Smooth muscle cell (in vitro differentiated cells): ENCODE measurements around the gene SQOR. TPM values are rescaled to one million over a fixed set of nuclear protein-coding genes. Genes with fewer than 3 reads are reported as not detected.

Experiments used
- DNase-seq: peaks from one replicate; lab custom pipeline; 2025; ENCODE audit not compliant: unreplicated experiment; lab: John Stamatoyannopoulos, UW
- H2AFZ ChIP-seq: fragments of 200-600 bp; sonication (generic); 2 replicates; pipeline ENCODE4 v1.6.0; 2016; ENCODE audit warnings: antibody characterized with exemption, low read depth, mild to moderate bottlenecking
- H3F3A ChIP-seq: fragments of 200-600 bp; sonication (generic); 2 replicates; pipeline ENCODE4 v1.6.0; 2017; ENCODE audit warnings: antibody characterized with exemption, low read depth
- H3K27ac ChIP-seq: fragments of 200-600 bp; sonication (generic); 2 replicates; pipeline ENCODE4 v1.5.1; 2016; ENCODE audit warnings: low read depth, mild to moderate bottlenecking
- H3K27me3 ChIP-seq: fragments of 200-600 bp; sonication (generic); 2 replicates; pipeline ENCODE4 v1.6.1; 2016; ENCODE audit warnings: low read depth, mild to moderate bottlenecking
- H3K36me3 ChIP-seq: fragments of 200-600 bp; sonication (generic); 2 replicates; pipeline ENCODE4 v1.5.1; 2016; ENCODE audit warnings: low read depth
- H3K4me1 ChIP-seq: fragments of 200-600 bp; sonication (generic); 2 replicates; pipeline ENCODE4 v1.5.1; 2016; ENCODE audit warnings: low read depth
- H3K4me2 ChIP-seq: fragments of 200-600 bp; sonication (generic); 2 replicates; pipeline ENCODE4 v1.6.0; 2016; ENCODE audit warnings: mild to moderate bottlenecking
- H3K4me3 ChIP-seq: fragments of 200-600 bp; sonication (generic); 2 replicates; pipeline ENCODE4 v1.5.1; 2016; ENCODE audit warnings: mild to moderate bottlenecking
- H3K79me2 ChIP-seq: fragments of 200-600 bp; sonication (generic); 2 replicates; pipeline ENCODE4 v1.6.0; 2016; ENCODE audit warnings: low read depth, mild to moderate bottlenecking
- H3K9ac ChIP-seq: fragments of 200-600 bp; sonication (generic); 2 replicates; pipeline ENCODE4 v1.6.0; 2016; ENCODE audit warnings: low read depth
- H3K9me3 ChIP-seq: fragments of 200-600 bp; sonication (generic); replicated peaks from 2 replicates; pipeline ENCODE4 v1.5.1; 2016; ENCODE audit warnings: low read depth
- H4K20me1 ChIP-seq: fragments of 200-600 bp; sonication (generic); 2 replicates; pipeline ENCODE4 v1.6.0; 2016; ENCODE audit warnings: low read depth
- CTCF ChIP-seq: fragments of 200-600 bp; sonication (generic); IDR thresholded peaks from 2 replicates; pipeline ENCODE4 v1.5.1; 2017; ENCODE audit warnings: borderline replicate concordance, mild to moderate bottlenecking, antibody characterized with exemption; ENCODE audit not compliant: insufficient read depth, poor library complexity, severe bottlenecking
- WGBS: methylation state at CpG from one replicate; pipeline ENCODE4 v1.1.7; 2016; ENCODE audit warnings: low lambda C conversion rate; 5-methylcytosine and 5-hydroxymethylcytosine counted together
- polyA plus RNA-seq: library from polyadenylated mRNA; unstranded; fragments of >200 nt; fragmentation: Nextera tagmentation; extraction: Ambion mirVana; gene quantifications from 2 replicates; pipeline ENCODE4 v1.2.1, GENCODE V29; 2016
- total RNA-seq: library from RNA; depleted of rRNA; stranded (reverse); fragments of >200 nt; gene quantifications from 2 replicates; pipeline ENCODE4 v1.2.3, GENCODE V29; 2014

Gene SQOR
- total and polyA plus RNA-seq, 2 experiments from 2014 or later = 9.4 to 9.9 TPM

- Histone ChIP-seq H3K36me3 (no peaks in the 10 kb centered on the region), H3K4me3 (no peak overlapping the region), H2AFZ (no peak overlapping the region), H3K79me2 (no peaks in the 10 kb centered on the region), H4K20me1 (no peaks in the 10 kb centered on the region), H3K9ac (no peak overlapping the region), H3K4me1 (no peaks in the 10 kb centered on the region), H3K27ac (no peak overlapping the region), H3K4me2 (no peak overlapping the region), H3F3A (no peaks in the 10 kb centered on the region), H3K9me3 (no peaks in the 10 kb centered on the region), H3K27me3 (no peaks in the 10 kb centered on the region)
- DNase-seq = no peak
- WGBS = 74% methylated on average over 8 of the region's 8 CpGs
- TF ChIP-seq CTCF = no peak
Observed at GRCh38 chr15:45657764-45658545, 23.1 kb downstream of the SQOR start.

GRCh38 chr15:45660231-45660979 lies 25.6 kb downstream of the SQOR start:
- WGBS = 58% methylated on average over 5 of the region's 5 CpGs
- no peak overlapping the region for H3K27ac ChIP-seq
- H3K27me3 ChIP-seq = no peaks in the 10 kb centered on the region
- no peak overlapping the region for H2AFZ ChIP-seq
- no peaks in the 10 kb centered on the region for H3F3A ChIP-seq
- no peak overlapping the region for H3K4me2 ChIP-seq
- H3K9me3 ChIP-seq = no peaks in the 10 kb centered on the region
- H3K36me3 ChIP-seq = no peaks in the 10 kb centered on the region
- H3K79me2 ChIP-seq = no peaks in the 10 kb centered on the region
- no peaks in the 10 kb centered on the region for H3K4me1 ChIP-seq
- H3K4me3 ChIP-seq = no peak overlapping the region
- H4K20me1 ChIP-seq = no peaks in the 10 kb centered on the region
- DNase-seq = no peak
- no peak overlapping the region for H3K9ac ChIP-seq
- no peak for TF ChIP-seq CTCF

GRCh38 chr15:45662375-45662774 lies 27.5 kb downstream of the SQOR start:
- no peak overlapping the region for H2AFZ ChIP-seq
- no peak overlapping the region for H3K4me3 ChIP-seq
- 58% methylated on average over 6 of the region's 6 CpGs for WGBS

More at GRCh38 chr15:45662375-45662774, 27.5 kb downstream of the SQOR start:
- Histone ChIP-seq H3K4me2 (no peak overlapping the region), H3K9ac (no peak overlapping the region), H3K9me3 (no peaks in the 10 kb centered on the region), H3K4me1 (no peaks in the 10 kb centered on the region), H4K20me1 (no peaks in the 10 kb centered on the region), H3K79me2 (no peaks in the 10 kb centered on the region), H3K36me3 (no peaks in the 10 kb centered on the region), H3K27ac (no peak overlapping the region), H3K27me3 (no peaks in the 10 kb centered on the region), H3F3A (no peaks in the 10 kb centered on the region)
- no peak for DNase-seq
- no peak for TF ChIP-seq CTCF
